ENCODE data around the gene SPSB4. TPM values are rescaled to one million over a fixed set of nuclear protein-coding genes. Genes with fewer than 3 reads are reported as not detected.
"Not testable (repeated sequence)": the region's sequence is repeated elsewhere in the genome, so short reads cannot be mapped to it uniquely, and the experiment has no call there.

Gene SPSB4
- total RNA-seq, 3 donors from 2014 or later: not detected

DNA sequence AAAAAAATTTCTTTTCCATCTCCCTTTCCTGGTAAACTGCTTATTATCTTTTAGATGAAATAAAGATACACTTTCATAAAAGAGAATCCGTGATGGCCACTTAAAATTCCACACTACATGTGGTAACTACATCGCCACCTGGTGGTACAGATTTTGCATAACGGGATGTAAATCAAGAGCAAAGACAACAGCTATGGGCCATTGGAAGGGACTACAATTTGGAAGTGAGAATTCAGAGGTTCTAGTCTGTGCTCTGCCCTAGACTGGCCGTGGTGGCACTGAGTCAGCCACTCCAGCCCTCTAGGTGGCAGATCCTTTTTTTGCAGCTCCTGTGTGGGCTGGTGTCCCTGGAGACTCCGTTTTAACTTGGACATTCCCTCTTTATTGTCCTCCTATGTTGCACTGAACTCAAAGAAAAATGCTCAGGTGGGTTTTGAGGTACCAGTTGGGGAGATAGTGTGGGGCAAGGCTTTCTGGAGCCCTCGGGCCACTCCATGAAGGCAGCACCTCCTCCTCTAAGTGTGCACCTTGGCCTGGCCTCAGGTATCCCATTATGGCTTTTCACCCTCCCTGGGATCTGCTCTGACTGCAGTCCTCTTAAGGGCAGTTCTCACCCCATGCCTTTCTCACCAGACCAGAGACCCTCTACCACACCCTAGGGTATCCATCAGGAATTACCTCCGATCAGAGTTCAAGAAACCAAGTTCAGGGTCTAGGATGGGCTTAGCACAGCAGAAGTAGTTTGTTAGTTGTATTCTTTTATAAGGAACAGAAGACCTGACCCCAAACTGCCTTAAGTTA lies 54.9 kb downstream of the SPSB4 start:
- H3K9me3 Mint-ChIP-seq: no peaks in the 10 kb centered on the region
- no peaks in the 10 kb centered on the region for H3K4me1 Mint-ChIP-seq (ENCODE audit: low read depth)
- H3K27me3 Mint-ChIP-seq (ENCODE audit: low read depth): peaks cover 5% of the 10 kb centered on the region
- ATAC-seq: peak in 1 of 2 donors; percentile 58
- H3K4me3 Mint-ChIP-seq: no peak overlapping the region
- peak; percentile 45 for DNase-seq
- H3K36me3 Mint-ChIP-seq (ENCODE audit: insufficient read depth): no peaks in the 10 kb centered on the region

GRCh38 chr3:141106842-141107241 lies 55.7 kb downstream of the SPSB4 start:
- Mint-ChIP-seq H3K4me3 (no peak overlapping the region), H3K27me3 (ENCODE audit: low read depth) (peaks cover 5% of the 10 kb centered on the region), H3K9me3 (no peaks in the 10 kb centered on the region), H3K4me1 (ENCODE audit: low read depth) (no peaks in the 10 kb centered on the region), H3K36me3 (ENCODE audit: insufficient read depth) (no peaks in the 10 kb centered on the region)
- no peak for ATAC-seq
- DNase-seq: no peak

DNA sequence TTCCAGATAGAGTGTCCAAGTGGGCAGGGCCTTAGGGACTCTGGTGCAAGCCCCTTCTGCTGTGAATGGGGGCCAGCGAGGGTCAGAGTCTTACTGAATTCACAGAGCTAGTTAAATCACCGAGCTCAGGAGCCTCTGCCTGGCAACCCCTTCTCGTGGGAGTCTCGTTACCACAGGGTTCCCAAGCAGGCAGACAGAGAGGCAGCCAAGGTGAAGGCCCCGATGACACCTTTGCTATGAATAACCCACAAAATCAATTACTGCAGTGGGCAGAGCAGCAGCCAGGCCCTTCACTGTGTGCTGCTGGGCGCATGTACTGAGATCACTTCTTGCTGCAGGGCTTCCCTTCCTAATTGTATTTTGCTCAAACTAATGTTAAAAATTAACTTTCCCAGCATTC lies 56.9 kb downstream of the SPSB4 start:
- ATAC-seq (no peak), DNase-seq (no peak)
- H3K4me1 Mint-ChIP-seq (ENCODE audit: low read depth): no peaks in the 10 kb centered on the region
- peaks cover 7% of the 10 kb centered on the region for H3K27me3 Mint-ChIP-seq (ENCODE audit: low read depth)
- H3K4me3 Mint-ChIP-seq: no peak overlapping the region
- H3K9me3 Mint-ChIP-seq: no peaks in the 10 kb centered on the region
- H3K36me3 Mint-ChIP-seq (ENCODE audit: insufficient read depth): no peaks in the 10 kb centered on the region

GRCh38 chr3:141109751-141110150 lies 58.6 kb downstream of the SPSB4 start:
- Mint-ChIP-seq H3K9me3 (no peaks in the 10 kb centered on the region), H3K36me3 (ENCODE audit: insufficient read depth) (no peaks in the 10 kb centered on the region), H3K27me3 (ENCODE audit: low read depth) (peaks cover 7% of the 10 kb centered on the region), H3K4me1 (ENCODE audit: low read depth) (no peaks in the 10 kb centered on the region), H3K4me3 (no peak overlapping the region)
- DNase-seq (no peak), ATAC-seq (no peak)

DNA sequence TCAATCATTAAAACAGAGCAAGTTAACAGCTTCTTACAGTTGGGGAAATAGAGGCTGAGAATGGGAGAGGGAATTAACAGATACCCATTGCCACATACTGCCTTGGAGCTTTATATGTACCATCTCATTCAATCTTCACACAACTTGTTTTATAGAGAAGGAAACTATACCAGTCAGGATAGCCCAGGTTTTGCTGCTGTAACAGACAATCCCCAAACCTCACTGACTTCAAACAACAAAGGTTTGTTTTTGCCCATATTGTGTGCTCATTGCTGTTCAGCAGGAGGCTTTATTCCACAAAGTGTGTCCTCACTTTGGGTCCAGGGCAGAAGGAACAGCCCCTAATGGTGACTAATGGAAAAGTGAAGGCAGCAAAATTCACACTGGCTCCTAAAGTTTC lies 59.2 kb downstream of the SPSB4 start:
- Mint-ChIP-seq H3K27me3 (ENCODE audit: low read depth) (peaks cover 7% of the 10 kb centered on the region), H3K9me3 (no peaks in the 10 kb centered on the region), H3K36me3 (ENCODE audit: insufficient read depth) (no peaks in the 10 kb centered on the region), H3K4me3 (no peak overlapping the region), H3K4me1 (ENCODE audit: low read depth) (no peaks in the 10 kb centered on the region)
- no peak for ATAC-seq
- no peak for DNase-seq

GRCh38 chr3:141111364-141112155 lies 60.4 kb downstream of the SPSB4 start:
- Mint-ChIP-seq H3K4me3 (no peak overlapping the region), H3K36me3 (ENCODE audit: insufficient read depth) (no peaks in the 10 kb centered on the region), H3K4me1 (ENCODE audit: low read depth) (no peaks in the 10 kb centered on the region), H3K9me3 (no peaks in the 10 kb centered on the region), H3K27me3 (ENCODE audit: low read depth) (peaks cover 7% of the 10 kb centered on the region)
- ATAC-seq: no peak
- no peak for DNase-seq

GRCh38 chr3:141112686-141113297 lies 61.6 kb downstream of the SPSB4 start:
- H3K36me3 Mint-ChIP-seq (ENCODE audit: insufficient read depth): no peaks in the 10 kb centered on the region
- H3K27me3 Mint-ChIP-seq (ENCODE audit: low read depth): peaks cover 7% of the 10 kb centered on the region
- DNase-seq (no peak), ATAC-seq (no peak)
- no peaks in the 10 kb centered on the region for H3K4me1 Mint-ChIP-seq (ENCODE audit: low read depth)
- H3K4me3 Mint-ChIP-seq: no peak overlapping the region
- no peaks in the 10 kb centered on the region for H3K9me3 Mint-ChIP-seq

GRCh38 chr3:141113680-141114079 lies 62.5 kb downstream of the SPSB4 start:
- not testable (repeated sequence) for H3K4me3 Mint-ChIP-seq, ATAC-seq

DNA sequence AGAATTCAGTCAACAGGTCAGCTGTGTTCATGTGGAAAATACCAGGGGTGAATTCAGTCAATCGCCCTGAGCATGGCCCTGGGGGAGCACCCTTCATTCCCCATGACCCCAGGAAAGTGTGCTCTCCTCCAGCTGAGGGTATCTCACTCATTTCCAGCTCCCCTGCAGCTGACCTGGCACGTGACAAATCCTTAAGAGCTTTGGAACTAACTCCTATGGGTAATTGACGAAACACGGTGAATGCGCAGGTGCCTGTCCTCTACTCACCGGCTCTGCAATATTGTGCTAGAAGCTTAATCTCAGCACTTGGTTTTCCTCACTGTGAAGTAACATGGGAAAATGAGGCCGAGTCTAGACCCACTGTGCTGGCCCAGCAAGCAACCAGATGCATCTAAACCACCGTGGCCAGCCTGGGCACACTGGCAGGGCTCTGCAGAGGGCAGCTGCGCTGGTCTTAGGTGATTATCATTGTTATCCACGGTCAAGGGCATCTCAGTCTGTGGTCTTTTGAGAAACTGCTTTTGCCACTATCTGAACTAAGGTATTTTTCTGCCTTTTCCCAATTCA lies 63.1 kb downstream of the SPSB4 start:
- Mint-ChIP-seq H3K4me1 (ENCODE audit: low read depth) (no peaks in the 10 kb centered on the region), H3K27me3 (ENCODE audit: low read depth) (peaks cover 6% of the 10 kb centered on the region), H3K36me3 (ENCODE audit: insufficient read depth) (no peaks in the 10 kb centered on the region), H3K9me3 (no peaks in the 10 kb centered on the region), H3K4me3 (no peak overlapping the region)
- ATAC-seq: no peak
- DNase-seq: no peak

More at GRCh38 chr3:141113680-141114079, 62.5 kb downstream of the SPSB4 start:
- H3K27me3 Mint-ChIP-seq (ENCODE audit: low read depth); H3K9me3 Mint-ChIP-seq; DNase-seq; H3K4me1 Mint-ChIP-seq (ENCODE audit: low read depth); H3K36me3 Mint-ChIP-seq (ENCODE audit: insufficient read depth): not testable (repeated sequence)

- Mint-ChIP-seq H3K9me3 (no peaks in the 10 kb centered on the region), H3K4me3 (no peak overlapping the region), H3K4me1 (ENCODE audit: low read depth) (no peaks in the 10 kb centered on the region), H3K27me3 (ENCODE audit: low read depth) (peaks cover 2% of the 10 kb centered on the region), H3K36me3 (ENCODE audit: insufficient read depth) (no peaks in the 10 kb centered on the region)
- no peak for ATAC-seq
- no peak for DNase-seq
Measured at GRCh38 chr3:141114816-141115460, 63.8 kb downstream of the SPSB4 start.

DNA sequence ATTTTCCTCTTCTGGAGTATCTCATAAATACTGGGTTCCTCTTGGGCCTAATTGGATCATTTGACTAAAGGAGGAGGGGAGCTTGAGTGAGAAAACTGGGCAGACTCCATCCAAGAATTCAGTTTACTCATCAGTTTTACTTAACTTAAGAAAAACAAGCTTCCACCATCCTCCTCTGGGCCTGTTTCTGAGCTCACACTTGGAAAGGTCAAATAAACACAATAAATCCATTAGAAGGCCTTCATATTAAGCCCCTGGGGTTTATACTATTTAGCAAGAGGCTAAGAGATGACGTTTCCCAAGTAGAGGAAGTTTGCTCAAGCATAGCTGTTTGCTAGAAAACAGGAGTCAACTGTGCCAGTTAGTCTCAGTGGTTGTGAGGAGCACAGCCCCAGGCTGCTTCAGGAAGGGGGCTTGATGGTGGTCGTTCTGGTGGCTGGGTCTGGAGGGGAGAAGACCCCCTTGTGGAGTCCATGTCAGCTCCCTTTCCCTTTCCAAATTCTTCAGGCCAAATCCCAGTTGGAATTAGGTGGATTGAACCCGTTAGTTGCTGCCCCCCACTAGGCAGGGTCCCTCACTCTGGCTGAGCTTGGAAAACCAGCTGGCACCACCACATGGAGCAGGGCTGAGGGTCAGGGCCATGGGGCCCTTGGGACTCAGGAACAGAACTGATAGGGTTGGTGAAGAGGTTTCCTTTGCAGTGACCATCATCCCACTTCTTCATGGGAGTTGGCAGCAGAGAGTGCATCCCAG lies 64.8 kb downstream of the SPSB4 start:
- Mint-ChIP-seq H3K9me3 (no peaks in the 10 kb centered on the region), H3K4me1 (ENCODE audit: low read depth) (no peaks in the 10 kb centered on the region), H3K36me3 (ENCODE audit: insufficient read depth) (no peaks in the 10 kb centered on the region), H3K27me3 (ENCODE audit: low read depth) (peaks cover 7% of the 10 kb centered on the region), H3K4me3 (no peak overlapping the region)
- no peak for ATAC-seq
- DNase-seq: no peak

DNA sequence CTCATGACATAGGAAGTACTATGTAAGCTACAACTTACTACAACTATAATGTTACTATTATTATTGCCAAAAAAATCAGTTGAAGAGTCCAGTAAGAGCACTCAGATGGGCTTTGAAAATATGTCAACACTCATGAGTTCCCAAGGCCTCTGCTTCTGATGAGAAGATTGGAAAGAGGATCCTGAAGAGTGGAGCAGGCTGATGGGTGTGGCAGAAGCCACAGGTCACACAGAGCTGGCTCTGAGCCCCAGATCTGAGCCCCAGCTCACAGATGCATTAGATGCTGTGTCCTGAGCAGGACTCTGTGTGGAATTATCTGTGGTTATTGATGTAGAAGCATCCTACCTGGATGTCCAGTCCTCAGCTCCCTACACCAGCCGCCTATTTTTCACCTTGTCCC lies 65.6 kb downstream of the SPSB4 start:
- Mint-ChIP-seq H3K36me3 (ENCODE audit: insufficient read depth) (no peaks in the 10 kb centered on the region), H3K9me3 (no peaks in the 10 kb centered on the region), H3K27me3 (ENCODE audit: low read depth) (peaks cover 12% of the 10 kb centered on the region), H3K4me1 (ENCODE audit: low read depth) (no peaks in the 10 kb centered on the region), H3K4me3 (no peak overlapping the region)
- no peak for DNase-seq
- no peak for ATAC-seq

GRCh38 chr3:141117982-141118381 lies 66.8 kb downstream of the SPSB4 start:
- H3K36me3 Mint-ChIP-seq (ENCODE audit: insufficient read depth); H3K9me3 Mint-ChIP-seq; DNase-seq; H3K4me1 Mint-ChIP-seq (ENCODE audit: low read depth); H3K4me3 Mint-ChIP-seq; ATAC-seq: not testable (repeated sequence)
- H3K27me3 Mint-ChIP-seq (ENCODE audit: low read depth): peaks cover 14% of the 10 kb centered on the region

All from activated T-cell treated with anti-CD3 and anti-CD28 coated beads, Interleukin-2, amount 50 U/mL, for 4 hours (primary cell).